PC-9 (cell line): ENCODE data around the gene SCGB3A2. TPM values are rescaled to one million over a fixed set of nuclear protein-coding genes. Genes with fewer than 3 reads are reported as not detected.

Source experiments
- BruUV-seq: library from RNA; stranded (reverse); fragments of 400-500 nt; replicated peaks from 2 replicates; lab custom pipeline; 2021; lab: Mats Ljungman, UMichigan
- CTCF ChIA-PET: fragments of 300-600 bp; sonication (Branson Sonifier 250); formaldehyde crosslinking; loops from one replicate; lab custom pipeline; 2022; ENCODE audit warnings: antibody characterized with exemption; lab: Charles Lee
- POLR2A ChIA-PET: fragments of 300-600 bp; sonication (Branson Sonifier 250); formaldehyde crosslinking; loops from one replicate; lab custom pipeline; 2022; ENCODE audit warnings: antibody characterized with exemption; ENCODE audit not compliant: unreplicated experiment; lab: Charles Lee
- DNase-seq, 2 experiments: peaks; one replicate each; pipeline versions ENCODE4 v3.0.0 to v3.0.0-alpha.2; 2015 to 2022; ENCODE audit warnings: mixed read lengths in 1 of 2
- H2AFZ ChIP-seq: fragments of 200-600 bp; sonication (generic); 2 replicates; pipeline ENCODE4 v1.8.1; 2017; ENCODE audit warnings: antibody characterized with exemption
- H3F3A ChIP-seq: fragments of 200-600 bp; sonication (generic); 2 replicates; pipeline ENCODE4 v1.8.1; 2017; ENCODE audit warnings: antibody characterized with exemption, mild to moderate bottlenecking, low read depth; ENCODE audit not compliant: insufficient read depth
- H3K27ac ChIP-seq: fragments of 200-600 bp; sonication (generic); 2 replicates; pipeline ENCODE4 v1.6.1; 2016; ENCODE audit warnings: mixed run types
- H3K27me3 ChIP-seq: fragments of 200-600 bp; sonication (generic); 2 replicates; pipeline ENCODE4 v1.6.1; 2016; ENCODE audit warnings: low read depth, mixed run types; ENCODE audit not compliant: insufficient read depth
- H3K36me3 ChIP-seq: fragments of 200-600 bp; sonication (generic); 2 replicates; pipeline ENCODE4 v1.6.1; 2016; ENCODE audit warnings: low read depth, mixed run types
- H3K4me1 ChIP-seq: fragments of 200-600 bp; sonication (generic); replicated peaks from 2 replicates; pipeline ENCODE4 v1.6.1; 2016; ENCODE audit warnings: mixed run types; ENCODE audit not compliant: insufficient read depth
- H3K4me2 ChIP-seq: fragments of 200-600 bp; sonication (generic); 2 replicates; pipeline ENCODE4 v1.6.1; 2017; ENCODE audit warnings: mixed run types
- H3K4me3 ChIP-seq: fragments of 200-600 bp; sonication (generic); 2 replicates; pipeline ENCODE4 v1.6.1; 2016; ENCODE audit warnings: mixed run types
- H3K79me2 ChIP-seq: fragments of 200-600 bp; sonication (generic); 2 replicates; pipeline ENCODE4 v1.6.1; 2017; ENCODE audit warnings: low read depth, mixed run types
- H3K9me2 ChIP-seq: fragments of 200-600 bp; sonication (generic); 2 replicates; pipeline ENCODE4 v1.8.1; 2017; ENCODE audit warnings: mild to moderate bottlenecking; ENCODE audit not compliant: insufficient read depth
- H3K9me3 ChIP-seq: fragments of 200-600 bp; sonication (generic); 2 replicates; pipeline ENCODE4 v1.8.1; 2016; ENCODE audit warnings: low read depth; ENCODE audit not compliant: insufficient read depth
- H4K20me1 ChIP-seq: fragments of 200-600 bp; sonication (generic); 2 replicates; pipeline ENCODE4 v1.8.1; 2017; ENCODE audit not compliant: insufficient read depth
- EZH2 ChIP-seq: fragments of 200-600 bp; sonication (generic); IDR thresholded peaks from 2 replicates; pipeline ENCODE4 v1.8.0; 2017; ENCODE audit warnings: antibody characterized with exemption, low read depth
- intact Hi-C: fragments of 100-400 bp; cut with micrococcal nuclease; formaldehyde crosslinking; loops from one replicate; pipeline ENCODE4 v1.10.0; 2022; ENCODE audit not compliant: unreplicated experiment
- total RNA-seq: library from RNA; stranded (reverse); gene quantifications from 2 replicates; pipeline ENCODE4 v1.2.3, GENCODE V29; 2021
- TF ChIP-seq, protein P1 (sequence below): fragments of 200-600 bp; sonication (generic); conservative IDR thresholded peaks from 2 replicates; pipeline ENCODE4 v1.6.1; 2017; ENCODE audit warnings: mixed run types, antibody characterized with exemption, mild to moderate bottlenecking, moderate library complexity

The SCGB3A2 gene
- total RNA-seq, 1 experiment from 2014 or later: not detected

DNA sequence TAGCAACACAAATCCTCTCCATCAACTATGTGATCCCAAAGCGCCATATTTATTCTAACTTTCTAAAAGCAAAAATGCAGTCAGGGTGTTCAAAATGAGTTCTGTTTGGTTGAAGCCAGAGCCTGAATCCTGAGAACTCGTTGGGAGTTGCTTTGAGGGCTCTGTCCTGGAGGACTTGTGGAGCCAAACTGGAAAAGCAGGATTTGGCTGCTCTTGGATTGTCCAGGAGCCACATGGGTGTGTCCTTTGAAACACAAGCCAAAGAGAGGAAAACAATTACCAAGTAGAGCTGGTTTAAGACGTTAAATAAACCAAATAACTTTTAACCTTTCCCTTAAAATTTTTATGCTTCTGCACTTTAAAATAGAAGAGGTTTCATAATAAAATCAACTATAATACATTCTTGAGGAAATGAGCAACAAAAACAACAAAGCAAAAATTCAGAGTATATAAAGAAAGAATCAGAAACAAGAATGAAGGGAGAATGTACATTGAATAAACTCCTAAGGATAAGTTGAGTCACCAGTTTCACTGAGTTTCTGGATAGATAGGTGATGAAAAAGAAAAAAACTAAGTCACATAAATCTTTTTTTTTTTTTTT, 14.3 kb downstream of the SCGB3A2 start:
- intact Hi-C loops: loop anchor here (5.0 kb wide), 1 partner anchor 120 kb away; no protein-coding TSS in a partner anchor
- Histone ChIP-seq H3K9me2 (no peaks in the 10 kb centered on the region), H3K4me2 (peak overlapping the region; percentile 70), H3K4me3 (peak overlapping the region; percentile 25; the same call in 1 of the 2 replicates), H2AFZ (no peak overlapping the region), H3K79me2 (no peaks in the 10 kb centered on the region), H3K27me3 (no peaks in the 10 kb centered on the region), H3K36me3 (no peaks in the 10 kb centered on the region), H3K9me3 (peaks cover 20% of the 10 kb centered on the region), H4K20me1 (no peaks in the 10 kb centered on the region), H3F3A (peaks cover 25% of the 10 kb centered on the region), H3K27ac (peak overlapping the region; percentile 98), H3K4me1 (peaks cover 57% of the 10 kb centered on the region)
- peak; percentile 76 to 87 for DNase-seq
- no TSS peak for BruUV-seq
- TF ChIP-seq, protein P1, sequence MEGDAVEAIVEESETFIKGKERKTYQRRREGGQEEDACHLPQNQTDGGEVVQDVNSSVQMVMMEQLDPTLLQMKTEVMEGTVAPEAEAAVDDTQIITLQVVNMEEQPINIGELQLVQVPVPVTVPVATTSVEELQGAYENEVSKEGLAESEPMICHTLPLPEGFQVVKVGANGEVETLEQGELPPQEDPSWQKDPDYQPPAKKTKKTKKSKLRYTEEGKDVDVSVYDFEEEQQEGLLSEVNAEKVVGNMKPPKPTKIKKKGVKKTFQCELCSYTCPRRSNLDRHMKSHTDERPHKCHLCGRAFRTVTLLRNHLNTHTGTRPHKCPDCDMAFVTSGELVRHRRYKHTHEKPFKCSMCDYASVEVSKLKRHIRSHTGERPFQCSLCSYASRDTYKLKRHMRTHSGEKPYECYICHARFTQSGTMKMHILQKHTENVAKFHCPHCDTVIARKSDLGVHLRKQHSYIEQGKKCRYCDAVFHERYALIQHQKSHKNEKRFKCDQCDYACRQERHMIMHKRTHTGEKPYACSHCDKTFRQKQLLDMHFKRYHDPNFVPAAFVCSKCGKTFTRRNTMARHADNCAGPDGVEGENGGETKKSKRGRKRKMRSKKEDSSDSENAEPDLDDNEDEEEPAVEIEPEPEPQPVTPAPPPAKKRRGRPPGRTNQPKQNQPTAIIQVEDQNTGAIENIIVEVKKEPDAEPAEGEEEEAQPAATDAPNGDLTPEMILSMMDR: no peak
- TF ChIP-seq EZH2: no peak
- POLR2A ChIA-PET: no interaction called here
- CTCF ChIA-PET: no interaction called here

DNA sequence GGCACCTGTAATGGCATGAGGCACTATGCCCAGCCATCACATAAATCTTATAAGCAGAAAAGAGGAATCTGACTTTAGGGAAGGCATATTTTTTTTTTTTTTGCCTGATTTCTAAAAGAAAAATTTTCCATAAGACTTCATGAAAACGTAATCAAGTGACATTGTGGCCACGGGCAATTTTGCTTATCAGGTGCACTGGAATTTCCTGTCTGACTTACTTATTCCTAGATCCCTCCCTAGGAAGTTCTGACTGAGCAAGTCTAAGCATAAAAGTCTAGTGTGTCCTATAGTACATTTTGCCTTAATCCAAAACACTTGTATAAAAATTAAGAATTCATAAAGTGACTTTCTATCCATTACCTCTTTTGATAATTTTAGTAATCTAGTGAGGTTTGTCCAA, 15.3 kb downstream of the SCGB3A2 start:
- no peaks in the 10 kb centered on the region for H4K20me1 ChIP-seq
- H3K36me3 ChIP-seq: no peaks in the 10 kb centered on the region
- H3K9me2 ChIP-seq: no peaks in the 10 kb centered on the region
- ChIA-PET CTCF (no interaction called here), POLR2A (no interaction called here)
- no peak overlapping the region for H3K4me3 ChIP-seq
- BruUV-seq: no TSS peak
- H3K27ac ChIP-seq: peak overlapping the region; percentile 98
- TF ChIP-seq, protein P1: no peak
- no peak for TF ChIP-seq EZH2
- H3K27me3 ChIP-seq: no peaks in the 10 kb centered on the region
- H3K4me2 ChIP-seq: peak overlapping the region; percentile 70
- H3K79me2 ChIP-seq: no peaks in the 10 kb centered on the region
- peaks cover 20% of the 10 kb centered on the region for H3K9me3 ChIP-seq
- peaks cover 32% of the 10 kb centered on the region for H3F3A ChIP-seq
- H3K4me1 ChIP-seq: peaks cover 60% of the 10 kb centered on the region
- intact Hi-C loops: loop anchor here (5.0 kb wide), 1 partner anchor 118 kb away; no protein-coding TSS in a partner anchor
- peak overlapping the region; percentile 62 for H2AFZ ChIP-seq
- DNase-seq: peak; percentile 21 to 62

DNA sequence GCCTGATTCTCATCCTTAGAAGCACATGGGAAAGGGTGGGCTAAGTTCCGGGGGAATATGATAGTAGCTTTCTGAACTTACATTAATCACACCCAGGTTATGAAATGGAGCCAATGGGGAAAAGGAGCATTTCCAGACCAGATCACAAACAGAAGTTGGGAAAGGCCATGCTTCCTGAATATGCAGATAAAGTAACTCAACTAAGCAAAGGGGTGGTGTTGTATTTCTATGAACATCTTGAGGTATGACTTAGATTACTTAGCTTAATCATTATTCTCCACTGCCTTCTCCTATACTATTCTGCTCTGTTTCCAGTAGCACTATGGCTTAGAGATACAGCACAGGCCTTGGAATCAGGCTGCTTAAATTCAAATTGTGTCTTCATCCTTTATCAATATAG, 17.4 kb downstream of the SCGB3A2 start:
- Histone ChIP-seq H3K9me3 (peaks cover 25% of the 10 kb centered on the region), H4K20me1 (no peaks in the 10 kb centered on the region), H3K27me3 (no peaks in the 10 kb centered on the region), H3K27ac (no peak overlapping the region), H3K4me2 (no peak overlapping the region), H3K9me2 (no peaks in the 10 kb centered on the region), H2AFZ (no peak overlapping the region), H3K4me3 (no peak overlapping the region), H3K79me2 (no peaks in the 10 kb centered on the region), H3K4me1 (peaks cover 75% of the 10 kb centered on the region), H3F3A (peaks cover 40% of the 10 kb centered on the region), H3K36me3 (0 out of 2 replicates have a peak, but pooled peaks cover 9% of the 10 kb centered on the region)
- DNase-seq: no peak
- no TSS peak for BruUV-seq
- ChIA-PET POLR2A (no interaction called here), CTCF (no interaction called here)
- intact Hi-C loops: no loop called here
- TF ChIP-seq, protein P1: no peak
- TF ChIP-seq EZH2: no peak
